HEK293 (cell line): ENCODE results near the gene LMO7.

Experiments
- CTCF ChIA-PET: fragments of 350-600 bp; formaldehyde crosslinking; extraction: SDS; loops from one replicate; lab custom pipeline; 2021; ENCODE audit warnings: antibody characterized with exemption; lab: Yijun Ruan, JAX
- POLR2A ChIA-PET: fragments of 300-600 bp; formaldehyde crosslinking; extraction: SDS; loops from one replicate; lab custom pipeline; 2020; ENCODE audit warnings: antibody characterized with exemption, inconsistent platforms; lab: Yijun Ruan, JAX
- H3K27ac ChIP-seq: fragments of 200-500 bp; sonication (Bioruptor generic); 2 replicates; pipeline ENCODE4 v1.5.1; 2014; ENCODE audit warnings: low read depth, low read length, control low read depth, inconsistent platforms; ENCODE audit errors: extremely low read depth
- H3K36me3 ChIP-seq, 2 experiments: fragments of 200-500 bp in 1 of 2; sonication (Bioruptor generic) in 1 of 2; 1 replicate in 1 of 2; 2 replicates in 1 of 2; pipeline ENCODE4 v1.5.1; 2014 to 2017; ENCODE audit warnings: inconsistent platforms in 2 of 2, low read length in 2 of 2; ENCODE audit not compliant: control insufficient read depth in 2 of 2, insufficient read depth in 1 of 2
- H3K4me1 ChIP-seq: fragments of 200-500 bp; sonication (Bioruptor generic); 2 replicates; pipeline ENCODE4 v1.5.1; 2014; ENCODE audit warnings: mild to moderate bottlenecking, low read length, inconsistent platforms; ENCODE audit not compliant: control insufficient read depth, insufficient read depth
- H3K4me3 ChIP-seq: 2 replicates; pipeline ENCODE4 v1.5.1; 2011; ENCODE audit warnings: low read depth, mild to moderate bottlenecking, control low read depth, low read length, moderate library complexity
- H3K9me3 ChIP-seq: fragments of 200-500 bp; sonication (Bioruptor generic); 2 replicates; pipeline ENCODE4 v1.5.1; 2014; ENCODE audit warnings: low read depth, low read length, inconsistent platforms; ENCODE audit not compliant: control insufficient read depth, insufficient read depth
- BCL11A ChIP-seq: fragments of 450-650 bp; formaldehyde crosslinking; IDR thresholded peaks from 2 replicates; pipeline ENCODE4 v1.5.1; 2016; ENCODE audit warnings: low read depth, missing biosample characterization, missing genetic modification characterization
- HIC1 ChIP-seq: fragments of 450-650 bp; formaldehyde crosslinking; IDR thresholded peaks from 2 replicates; pipeline ENCODE4 v1.5.1; 2016; ENCODE audit warnings: missing biosample characterization, missing genetic modification characterization
- KLF9 ChIP-seq: fragments of 450-650 bp; formaldehyde crosslinking; IDR thresholded peaks from 2 replicates; pipeline ENCODE4 v1.5.1; 2016; ENCODE audit warnings: missing biosample characterization, missing genetic modification characterization, low read depth
- ZBTB10 ChIP-seq: fragments of 450-650 bp; formaldehyde crosslinking; IDR thresholded peaks from 2 replicates; pipeline ENCODE4 v1.5.1; 2016; ENCODE audit warnings: missing biosample characterization, missing genetic modification characterization
- ZBTB21 ChIP-seq: fragments of 450-650 bp; formaldehyde crosslinking; IDR thresholded peaks from 2 replicates; pipeline ENCODE4 v1.5.1; 2017; ENCODE audit warnings: missing biosample characterization, missing genetic modification characterization
- ZBTB6 ChIP-seq: fragments of 450-650 bp; formaldehyde crosslinking; IDR thresholded peaks from 2 replicates; pipeline ENCODE4 v1.5.1; 2017; ENCODE audit warnings: missing biosample characterization, missing genetic modification characterization
- ZEB2 ChIP-seq: fragments of 450-650 bp; formaldehyde crosslinking; IDR thresholded peaks from 2 replicates; pipeline ENCODE4 v1.5.1; 2016; ENCODE audit warnings: missing biosample characterization, missing genetic modification characterization
- ZFP41 ChIP-seq: fragments of 450-650 bp; formaldehyde crosslinking; IDR thresholded peaks from 2 replicates; pipeline ENCODE4 v1.5.1; 2016; ENCODE audit warnings: missing biosample characterization, missing genetic modification characterization, borderline replicate concordance
- ZNF426 ChIP-seq: fragments of 450-650 bp; formaldehyde crosslinking; IDR thresholded peaks from 2 replicates; pipeline ENCODE4 v1.5.1; 2017; ENCODE audit warnings: missing biosample characterization, missing genetic modification characterization, mild to moderate bottlenecking, inconsistent platforms, moderate library complexity
- ZNF521 ChIP-seq: fragments of 450-650 bp; formaldehyde crosslinking; IDR thresholded peaks from 2 replicates; pipeline ENCODE4 v1.5.1; 2017; ENCODE audit warnings: missing biosample characterization, mild to moderate bottlenecking, missing genetic modification characterization
- ZNF610 ChIP-seq: fragments of 450-650 bp; formaldehyde crosslinking; IDR thresholded peaks from 2 replicates; pipeline ENCODE4 v1.5.1; 2016; ENCODE audit warnings: missing biosample characterization, missing genetic modification characterization, borderline replicate concordance
- ZNF621 ChIP-seq: fragments of 450-650 bp; formaldehyde crosslinking; IDR thresholded peaks from 2 replicates; pipeline ENCODE4 v1.5.1; 2017; ENCODE audit warnings: missing biosample characterization, missing genetic modification characterization
- ZNF645 ChIP-seq: fragments of 450-650 bp; formaldehyde crosslinking; IDR thresholded peaks from 2 replicates; pipeline ENCODE4; 2016; ENCODE audit warnings: missing biosample characterization, missing genetic modification characterization
- ZNF701 ChIP-seq: fragments of 450-650 bp; formaldehyde crosslinking; IDR thresholded peaks from 2 replicates; pipeline ENCODE4 v1.5.1; 2016; ENCODE audit warnings: missing biosample characterization, missing genetic modification characterization
- TF ChIP-seq, protein P1 (sequence below): fragments of 450-650 bp; formaldehyde crosslinking; optimal IDR thresholded peaks from 2 replicates; pipeline ENCODE3; 2016; ENCODE audit warnings: missing biosample characterization, mild to moderate bottlenecking, missing genetic modification characterization
- TF ChIP-seq, protein P2 (sequence below): fragments of 450-650 bp; formaldehyde crosslinking; IDR thresholded peaks from 2 replicates; pipeline ENCODE4 v1.5.1; 2016; ENCODE audit warnings: missing biosample characterization, missing genetic modification characterization, borderline replicate concordance

Gene LMO7

DNA sequence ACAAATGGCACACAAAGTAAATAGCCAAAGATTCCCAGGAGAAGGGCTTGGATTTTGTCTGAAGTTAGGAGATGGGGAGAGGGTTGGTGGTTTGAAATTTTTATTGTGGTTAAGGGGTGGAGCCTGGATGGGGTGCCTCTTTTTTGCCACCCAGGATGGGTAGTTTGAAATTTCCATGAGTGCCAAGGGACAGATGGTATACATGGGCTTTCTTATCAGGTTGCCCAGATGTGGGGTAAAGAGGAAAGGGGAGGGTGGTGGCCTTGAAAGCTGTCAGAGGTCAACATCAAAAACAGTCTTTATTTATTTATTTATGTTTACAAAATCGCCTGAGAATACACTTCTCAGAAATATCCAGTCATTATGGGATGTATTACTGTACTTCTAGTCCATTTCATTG is 46.2 kb downstream of the LMO7 start:
- H3K27ac ChIP-seq: no peak overlapping the region
- no peak overlapping the region for H3K4me3 ChIP-seq
- H3K36me3 ChIP-seq: no peaks in the 10 kb centered on the region
- no peak for TF ChIP-seq ZEB2 (tag by site-specific recombination)
- no peak for TF ChIP-seq KLF9 (tag by site-specific recombination)
- no peak for TF ChIP-seq ZNF645 (tag by site-specific recombination)
- TF ChIP-seq ZBTB6 (tag by site-specific recombination): no peak
- TF ChIP-seq ZNF610 (tag by site-specific recombination): no peak
- no peak for TF ChIP-seq ZBTB21 (tag by site-specific recombination)
- no peak for TF ChIP-seq ZBTB10 (tag by site-specific recombination)
- TF ChIP-seq HIC1 (tag by site-specific recombination): no peak
- TF ChIP-seq ZNF701 (tag by site-specific recombination): no peak
- no peak for TF ChIP-seq ZNF426 (tag by site-specific recombination)
- no peak for TF ChIP-seq ZNF621 (tag by site-specific recombination)
- TF ChIP-seq, protein P1, sequence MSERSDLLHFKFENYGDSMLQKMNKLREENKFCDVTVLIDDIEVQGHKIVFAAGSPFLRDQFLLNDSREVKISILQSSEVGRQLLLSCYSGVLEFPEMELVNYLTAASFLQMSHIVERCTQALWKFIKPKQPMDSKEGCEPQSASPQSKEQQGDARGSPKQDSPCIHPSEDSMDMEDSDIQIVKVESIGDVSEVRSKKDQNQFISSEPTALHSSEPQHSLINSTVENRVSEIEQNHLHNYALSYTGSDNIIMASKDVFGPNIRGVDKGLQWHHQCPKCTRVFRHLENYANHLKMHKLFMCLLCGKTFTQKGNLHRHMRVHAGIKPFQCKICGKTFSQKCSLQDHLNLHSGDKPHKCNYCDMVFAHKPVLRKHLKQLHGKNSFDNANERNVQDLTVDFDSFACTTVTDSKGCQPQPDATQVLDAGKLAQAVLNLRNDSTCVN (tag by site-specific recombination): no peak
- TF ChIP-seq ZNF521 (tag by site-specific recombination): no peak
- TF ChIP-seq, protein P2, sequence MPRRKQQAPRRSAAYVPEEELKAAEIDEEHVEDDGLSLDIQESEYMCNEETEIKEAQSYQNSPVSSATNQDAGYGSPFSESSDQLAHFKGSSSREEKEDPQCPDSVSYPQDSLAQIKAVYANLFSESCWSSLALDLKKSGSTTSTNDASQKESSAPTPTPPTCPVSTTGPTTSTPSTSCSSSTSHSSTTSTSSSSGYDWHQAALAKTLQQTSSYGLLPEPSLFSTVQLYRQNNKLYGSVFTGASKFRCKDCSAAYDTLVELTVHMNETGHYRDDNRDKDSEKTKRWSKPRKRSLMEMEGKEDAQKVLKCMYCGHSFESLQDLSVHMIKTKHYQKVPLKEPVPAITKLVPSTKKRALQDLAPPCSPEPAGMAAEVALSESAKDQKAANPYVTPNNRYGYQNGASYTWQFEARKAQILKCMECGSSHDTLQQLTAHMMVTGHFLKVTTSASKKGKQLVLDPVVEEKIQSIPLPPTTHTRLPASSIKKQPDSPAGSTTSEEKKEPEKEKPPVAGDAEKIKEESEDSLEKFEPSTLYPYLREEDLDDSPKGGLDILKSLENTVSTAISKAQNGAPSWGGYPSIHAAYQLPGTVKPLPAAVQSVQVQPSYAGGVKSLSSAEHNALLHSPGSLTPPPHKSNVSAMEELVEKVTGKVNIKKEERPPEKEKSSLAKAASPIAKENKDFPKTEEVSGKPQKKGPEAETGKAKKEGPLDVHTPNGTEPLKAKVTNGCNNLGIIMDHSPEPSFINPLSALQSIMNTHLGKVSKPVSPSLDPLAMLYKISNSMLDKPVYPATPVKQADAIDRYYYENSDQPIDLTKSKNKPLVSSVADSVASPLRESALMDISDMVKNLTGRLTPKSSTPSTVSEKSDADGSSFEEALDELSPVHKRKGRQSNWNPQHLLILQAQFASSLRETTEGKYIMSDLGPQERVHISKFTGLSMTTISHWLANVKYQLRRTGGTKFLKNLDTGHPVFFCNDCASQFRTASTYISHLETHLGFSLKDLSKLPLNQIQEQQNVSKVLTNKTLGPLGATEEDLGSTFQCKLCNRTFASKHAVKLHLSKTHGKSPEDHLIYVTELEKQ: no peak
- TF ChIP-seq ZFP41 (tag by site-specific recombination): no peak
- TF ChIP-seq BCL11A (tag by site-specific recombination): no peak
- TF ChIP-seq, all 188 proteins: peak for 0
- ChIA-PET CTCF (interaction anchor here (0.6 to 1.3 kb wide), 2 partner anchors 14 to 310 kb away, joined by 3 to 4 read pairs; no protein-coding TSS in a partner anchor), POLR2A (no interaction called here)
- Histone ChIP-seq H3K4me1 (no peaks in the 10 kb centered on the region), H3K9me3 (no peaks in the 10 kb centered on the region)
